ENCODE results near the gene DGKG. TPM values are rescaled to one million over a fixed set of nuclear protein-coding genes. Genes with fewer than 3 reads are reported as not detected.
A peak's percentile ranks its signal among the peaks of the same experiment; 100 is the strongest.

Gene DGKG
- total RNA-seq, 4 donors from 2014 or later, result 1.2 to 13.7 (median 2.1) TPM

DNA sequence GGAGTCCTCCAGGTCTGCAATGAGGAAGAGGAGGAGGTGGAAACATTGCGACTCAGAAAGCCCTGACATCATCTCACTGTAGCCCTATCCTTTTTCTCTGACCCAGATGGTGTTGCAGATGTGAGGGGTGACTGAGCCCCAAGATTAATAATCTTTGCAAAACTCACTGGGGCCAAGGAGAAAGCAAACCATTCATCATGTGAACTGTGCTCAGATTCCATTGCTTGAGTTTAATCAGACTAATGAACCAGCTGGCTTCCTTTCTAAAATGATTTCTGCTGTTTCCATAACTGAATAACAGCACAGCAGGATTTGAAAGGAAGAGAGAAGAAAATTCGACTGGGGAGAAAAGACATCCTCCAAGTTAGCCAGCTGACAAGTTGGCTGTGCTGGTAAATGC is 13.4 kb upstream of the DGKG start:
- DNase-seq, result no peak
- Histone ChIP-seq H3K36me3 (no peaks in the 10 kb centered on the region), H3K4me1 (no peaks in the 10 kb centered on the region), H3K27me3 (peaks cover 0 to 44% (median 0%) of the 10 kb centered on the region in 4 donors), H3K9me3 (no peaks in the 10 kb centered on the region), H3K27ac (peak overlapping the region in 2 of 4 donors; percentile 34 to 47), H3K4me3 (no peak overlapping the region)
- TF ChIP-seq, protein P1, sequence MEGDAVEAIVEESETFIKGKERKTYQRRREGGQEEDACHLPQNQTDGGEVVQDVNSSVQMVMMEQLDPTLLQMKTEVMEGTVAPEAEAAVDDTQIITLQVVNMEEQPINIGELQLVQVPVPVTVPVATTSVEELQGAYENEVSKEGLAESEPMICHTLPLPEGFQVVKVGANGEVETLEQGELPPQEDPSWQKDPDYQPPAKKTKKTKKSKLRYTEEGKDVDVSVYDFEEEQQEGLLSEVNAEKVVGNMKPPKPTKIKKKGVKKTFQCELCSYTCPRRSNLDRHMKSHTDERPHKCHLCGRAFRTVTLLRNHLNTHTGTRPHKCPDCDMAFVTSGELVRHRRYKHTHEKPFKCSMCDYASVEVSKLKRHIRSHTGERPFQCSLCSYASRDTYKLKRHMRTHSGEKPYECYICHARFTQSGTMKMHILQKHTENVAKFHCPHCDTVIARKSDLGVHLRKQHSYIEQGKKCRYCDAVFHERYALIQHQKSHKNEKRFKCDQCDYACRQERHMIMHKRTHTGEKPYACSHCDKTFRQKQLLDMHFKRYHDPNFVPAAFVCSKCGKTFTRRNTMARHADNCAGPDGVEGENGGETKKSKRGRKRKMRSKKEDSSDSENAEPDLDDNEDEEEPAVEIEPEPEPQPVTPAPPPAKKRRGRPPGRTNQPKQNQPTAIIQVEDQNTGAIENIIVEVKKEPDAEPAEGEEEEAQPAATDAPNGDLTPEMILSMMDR (IDR thresholded peaks at IDR 0.05), result no peak
- TF ChIP-seq POLR2A (IDR thresholded peaks at IDR 0.05), result no peak
- intact Hi-C loops (cut with DNase I), result no loop called here
- 11 to 28% methylated on average over 2 of the region's 2 CpGs for WGBS, 2 donors

DNA sequence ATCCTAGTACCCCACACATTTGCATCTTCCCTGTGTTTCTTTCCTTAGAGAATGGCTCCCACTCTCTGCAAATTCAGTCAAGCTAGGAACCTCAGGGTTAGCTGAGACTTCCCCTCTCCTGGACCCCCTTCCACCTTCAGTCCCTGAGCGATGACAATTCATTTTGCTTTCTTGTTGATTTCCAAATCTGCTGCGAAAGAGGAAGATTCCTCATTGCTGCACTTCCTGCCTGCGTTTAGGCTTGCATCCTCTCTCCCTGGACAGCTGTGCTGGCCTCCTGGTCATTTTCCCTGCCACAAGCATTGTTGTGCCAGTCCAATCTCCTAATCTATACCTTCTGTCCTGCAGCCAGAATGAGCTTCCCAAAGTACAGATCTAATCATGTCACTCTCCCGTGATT is 12.3 kb upstream of the DGKG start:
- intact Hi-C loops (cut with DNase I), result no loop called here
- Histone ChIP-seq H3K9me3 (no peaks in the 10 kb centered on the region), H3K27ac (no peak overlapping the region), H3K4me3 (no peak overlapping the region), H3K27me3 (peaks cover 0 to 48% (median 0%) of the 10 kb centered on the region in 4 donors), H3K4me1 (no peaks in the 10 kb centered on the region), H3K36me3 (no peaks in the 10 kb centered on the region)
- 44 to 46% methylated on average over 4 of the region's 4 CpGs for WGBS, 2 donors
- no peak for DNase-seq
- TF ChIP-seq POLR2A (IDR thresholded peaks at IDR 0.05), result no peak
- TF ChIP-seq, protein P1 (IDR thresholded peaks at IDR 0.05), result no peak

DNA sequence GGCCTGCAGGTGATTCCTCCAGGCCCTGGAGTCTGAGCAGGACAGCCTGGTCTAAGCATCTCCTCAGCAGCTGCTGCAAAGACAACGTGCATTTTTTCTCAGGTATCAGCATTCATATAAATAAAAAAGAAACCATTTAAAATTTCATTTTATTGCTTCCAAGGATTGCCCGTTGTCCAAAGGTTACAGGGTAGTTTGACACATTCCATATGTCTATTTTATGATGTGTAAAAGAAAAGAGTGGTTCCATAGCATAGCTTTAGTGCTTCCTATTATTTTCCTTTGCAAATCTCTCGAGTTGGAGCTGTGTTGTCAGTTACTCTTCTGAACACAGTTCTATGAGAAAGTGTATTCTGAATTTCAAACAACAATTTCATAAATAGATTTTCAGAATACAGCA is 7.2 kb upstream of the DGKG start:
- no peak overlapping the region for H3K27ac ChIP-seq
- TF ChIP-seq, protein P1 (IDR thresholded peaks at IDR 0.05), result no peak
- TF ChIP-seq POLR2A (IDR thresholded peaks at IDR 0.05), result no peak
- peaks cover 0 to 10% (median 4%) of the 10 kb centered on the region in 3 donors for H3K4me1 ChIP-seq
- intact Hi-C loops (cut with DNase I), result no loop called here
- H3K9me3 ChIP-seq, result no peaks in the 10 kb centered on the region
- H3K27me3 ChIP-seq, result peaks cover 0 to 63% (median 2%) of the 10 kb centered on the region in 4 donors
- H3K36me3 ChIP-seq, result no peaks in the 10 kb centered on the region
- DNase-seq, result no peak
- 67 to 69% methylated on average over 3 of the region's 3 CpGs for WGBS, 2 donors
- H3K4me3 ChIP-seq, result no peak overlapping the region

GRCh38 chr3:186368717-186369116 is 6.7 kb upstream of the DGKG start:
- no peak overlapping the region for H3K27ac ChIP-seq
- H3K36me3 ChIP-seq, result no peaks in the 10 kb centered on the region
- peaks cover 0 to 63% (median 2%) of the 10 kb centered on the region in 4 donors for H3K27me3 ChIP-seq
- no peak for TF ChIP-seq POLR2A (IDR thresholded peaks at IDR 0.05)
- TF ChIP-seq, protein P1 (IDR thresholded peaks at IDR 0.05), result no peak
- H3K4me1 ChIP-seq, result peaks cover 0 to 10% (median 4%) of the 10 kb centered on the region in 3 donors
- no peaks in the 10 kb centered on the region for H3K9me3 ChIP-seq
- intact Hi-C loops (cut with DNase I), result no loop called here
- no peak for DNase-seq
- WGBS, 2 donors, result 46 to 59% methylated on average over 4 of the region's 4 CpGs
- no peak overlapping the region for H3K4me3 ChIP-seq

DNA sequence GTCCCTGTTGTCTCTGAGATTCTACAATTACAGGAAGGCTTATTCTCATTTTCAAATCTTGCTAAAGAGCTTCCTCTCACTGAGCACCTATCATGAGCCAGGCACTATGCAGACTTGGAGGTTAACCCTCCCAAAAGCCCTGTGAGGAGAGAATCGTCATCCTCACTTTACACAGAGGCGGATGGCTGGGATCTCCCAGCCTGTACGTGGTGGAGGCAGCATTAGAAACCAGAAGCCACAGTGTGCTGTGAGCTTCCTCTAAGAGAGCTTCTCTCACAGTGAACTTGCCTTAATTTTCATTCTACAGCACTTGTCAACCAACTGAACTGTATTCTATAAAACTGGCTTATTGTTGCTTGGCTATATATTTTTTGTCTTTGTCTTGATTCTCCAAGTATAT is 6.1 kb upstream of the DGKG start:
- Histone ChIP-seq H3K27ac (no peak overlapping the region), H3K9me3 (no peaks in the 10 kb centered on the region), H3K4me3 (no peak overlapping the region), H3K36me3 (no peaks in the 10 kb centered on the region), H3K4me1 (peaks cover 0 to 12% (median 4%) of the 10 kb centered on the region in 3 donors), H3K27me3 (peaks cover 0 to 63% (median 2%) of the 10 kb centered on the region in 4 donors)
- 47 to 63% methylated on average over 3 of the region's 3 CpGs for WGBS, 2 donors
- no peak for DNase-seq
- TF ChIP-seq, protein P1 (IDR thresholded peaks at IDR 0.05), result no peak
- no peak for TF ChIP-seq POLR2A (IDR thresholded peaks at IDR 0.05)
- intact Hi-C loops (cut with DNase I), result no loop called here
